Activated CD8-positive, alpha-beta memory T cell treated with anti-CD3 and anti-CD28 coated beads, Interleukin-2, amount 50 U/mL, for 4 hours (primary cell): Measurements from ENCODE around the gene USP49.
"Not testable (repeated sequence)": the region's sequence is repeated elsewhere in the genome, so short reads cannot be mapped to it uniquely, and the experiment has no call there.

Experiments used
- DNase-seq: peaks from one replicate; pipeline ENCODE4 v3.0.0-alpha.2; 2020

Gene USP49

GRCh38 chr6:41778895-41779294 is 116.3 kb downstream of the USP49 start:
- DNase-seq = no peak

GRCh38 chr6:41777551-41778285 is 117.5 kb downstream of the USP49 start:
- no peak for DNase-seq

GRCh38 chr6:41775293-41775882 is 119.8 kb downstream of the USP49 start:
- DNase-seq = no peak

GRCh38 chr6:41774841-41775240 is 120.3 kb downstream of the USP49 start:
- no peak for DNase-seq

- no peak for DNase-seq
These were observed 123.9 kb downstream of the USP49 start for GRCh38 chr6:41771058-41771983.

GRCh38 chr6:41770381-41771057 is 124.7 kb downstream of the USP49 start:
- DNase-seq = no peak

- DNase-seq = no peak
These were observed 125.8 kb downstream of the USP49 start for GRCh38 chr6:41769376-41769775.

- no peak for DNase-seq
These were observed 126.4 kb downstream of the USP49 start for GRCh38 chr6:41768545-41769308.

- no peak for DNase-seq
These were observed 127.9 kb downstream of the USP49 start for GRCh38 chr6:41767112-41767833.

GRCh38 chr6:41766043-41766664 is 129.0 kb downstream of the USP49 start:
- DNase-seq = not testable (repeated sequence)

- DNase-seq = no peak
These were observed 131.7 kb downstream of the USP49 start for GRCh38 chr6:41763470-41763869.

GRCh38 chr6:41759905-41760579 is 135.1 kb downstream of the USP49 start:
- DNase-seq = no peak

GRCh38 chr6:41759106-41759904 is 135.9 kb downstream of the USP49 start:
- DNase-seq = no peak

GRCh38 chr6:41758641-41759035 is 136.5 kb downstream of the USP49 start:
- DNase-seq = no peak

- no peak for DNase-seq
These were observed 137.1 kb downstream of the USP49 start for GRCh38 chr6:41757931-41758640.

- DNase-seq = no peak
These were observed 137.9 kb downstream of the USP49 start for GRCh38 chr6:41757271-41757670.

- no peak for DNase-seq
These were observed 138.8 kb downstream of the USP49 start for GRCh38 chr6:41756354-41756753.

GRCh38 chr6:41755895-41756294 is 139.3 kb downstream of the USP49 start:
- DNase-seq = no peak

GRCh38 chr6:41750374-41750773 is 144.8 kb downstream of the USP49 start:
- no peak for DNase-seq
